ENCODE results near the gene TUSC2.

GRCh38 chr3:50370594-50370993 is 42.6 kb upstream of the TUSC2 start:
- no peak for TF ChIP-seq CTCF (IDR thresholded peaks at IDR 0.05)
- no peak for TF ChIP-seq POLR2A (IDR thresholded peaks at IDR 0.05)
